Measurements from ENCODE around the gene ZNF282. TPM values are rescaled to one million over a fixed set of nuclear protein-coding genes. Genes with fewer than 3 reads are reported as not detected.

ZNF282 gene
- total RNA-seq, 4 donors from 2014 or later: 16.9 to 28.7 (median 22.2) TPM

- TF ChIP-seq CTCF (IDR thresholded peaks at IDR 0.05): no peak
- no peak for TF ChIP-seq POLR2AphosphoS5 (IDR thresholded peaks at IDR 0.05)
- no peak for TF ChIP-seq POLR2A (IDR thresholded peaks at IDR 0.05; ENCODE audit: low read depth)
- TF ChIP-seq EP300 (IDR thresholded peaks at IDR 0.05): no peak
- WGBS: 90% methylated on average over 2 of the region's 2 CpGs
- H3K4me3 ChIP-seq: no peak overlapping the region
- intact Hi-C loops (cut with DNase I): no loop called here
- H3K36me3 ChIP-seq: peaks cover 38 to 98% (median 77%) of the 10 kb centered on the region in 4 donors
- no peaks in the 10 kb centered on the region for H3K27me3 ChIP-seq
- no peaks in the 10 kb centered on the region for H3K9me3 ChIP-seq
- peaks cover 0 to 3% (median under 1%) of the 10 kb centered on the region in 4 donors for H3K4me1 ChIP-seq
- no peak overlapping the region for H3K27ac ChIP-seq (replicated peaks in 1 of 4)
- DNase-seq (ENCODE audit: extremely low spot score): no peak
Observed at GRCh38 chr7:149175150-149175549, 20.2 kb upstream of the ZNF282 start.

GRCh38 chr7:149179241-149179640, 16.1 kb upstream of the ZNF282 start:
- Histone ChIP-seq H3K27ac (replicated peaks in 1 of 4) (no peak overlapping the region), H3K36me3 (peaks cover 36 to 74% (median 63%) of the 10 kb centered on the region in 4 donors), H3K27me3 (no peaks in the 10 kb centered on the region), H3K4me3 (no peak overlapping the region), H3K9me3 (no peaks in the 10 kb centered on the region), H3K4me1 (peaks cover 9 to 19% (median 16%) of the 10 kb centered on the region in 4 donors)
- WGBS: 100% methylated on average over 6 of the region's 19 CpGs
- intact Hi-C loops (cut with DNase I): no loop called here
- no peak for TF ChIP-seq POLR2A (IDR thresholded peaks at IDR 0.05; ENCODE audit: low read depth)
- no peak for TF ChIP-seq CTCF (IDR thresholded peaks at IDR 0.05)
- TF ChIP-seq EP300 (IDR thresholded peaks at IDR 0.05): no peak
- no peak for TF ChIP-seq POLR2AphosphoS5 (IDR thresholded peaks at IDR 0.05)
- DNase-seq (ENCODE audit: extremely low spot score): no peak

GRCh38 chr7:149180722-149181449, 14.5 kb upstream of the ZNF282 start:
- no peak for TF ChIP-seq CTCF (IDR thresholded peaks at IDR 0.05)
- TF ChIP-seq POLR2AphosphoS5 (IDR thresholded peaks at IDR 0.05): no peak
- no peak for TF ChIP-seq EP300 (IDR thresholded peaks at IDR 0.05)
- no peak for TF ChIP-seq POLR2A (IDR thresholded peaks at IDR 0.05; ENCODE audit: low read depth)
- no peaks in the 10 kb centered on the region for H3K27me3 ChIP-seq
- no peaks in the 10 kb centered on the region for H3K9me3 ChIP-seq
- H3K27ac ChIP-seq (replicated peaks in 1 of 4): peak overlapping the region in 1 of 4 donors; percentile 3
- DNase-seq (ENCODE audit: extremely low spot score): no peak
- intact Hi-C loops (cut with DNase I): no loop called here
- peaks cover 9 to 19% (median 16%) of the 10 kb centered on the region in 4 donors for H3K4me1 ChIP-seq
- peaks cover 36 to 59% (median 50%) of the 10 kb centered on the region in 4 donors for H3K36me3 ChIP-seq
- H3K4me3 ChIP-seq: no peak overlapping the region

GRCh38 chr7:149181450-149181790, 13.9 kb upstream of the ZNF282 start:
- Histone ChIP-seq H3K36me3 (peaks cover 35 to 53% (median 45%) of the 10 kb centered on the region in 4 donors), H3K9me3 (no peaks in the 10 kb centered on the region), H3K4me3 (no peak overlapping the region), H3K4me1 (peaks cover 9 to 19% (median 16%) of the 10 kb centered on the region in 4 donors), H3K27me3 (no peaks in the 10 kb centered on the region), H3K27ac (replicated peaks in 1 of 4) (peak overlapping the region in 1 of 4 donors; percentile 3)
- intact Hi-C loops (cut with DNase I): no loop called here
- no peak for DNase-seq (ENCODE audit: extremely low spot score)
- no peak for TF ChIP-seq POLR2A (IDR thresholded peaks at IDR 0.05; ENCODE audit: low read depth)
- no peak for TF ChIP-seq POLR2AphosphoS5 (IDR thresholded peaks at IDR 0.05)
- no peak for TF ChIP-seq EP300 (IDR thresholded peaks at IDR 0.05)
- TF ChIP-seq CTCF (IDR thresholded peaks at IDR 0.05): no peak
